Right atrium auricular region (tissue), 2 donors: Measurements from ENCODE around the gene TTC1. TPM values are rescaled to one million over a fixed set of nuclear protein-coding genes. Genes with fewer than 3 reads are reported as not detected.

Experiments
- DNase-seq: peaks from one replicate; pipeline ENCODE4 v3.0.0-alpha.2; 2019; ENCODE audit warnings: low spot score
- H3K27ac ChIP-seq, 2 donors: fragments of 200-600 bp; sonication (generic); 1 replicate in 1 of 2; 2 replicates in 1 of 2; pipeline ENCODE4 v1.5.1; 2016 to 2019
- H3K27me3 ChIP-seq, 2 donors: fragments of 200-600 bp; sonication (generic); one replicate each; pipeline versions ENCODE4 v1.5.1 to v1.6.0; 2017 to 2019
- H3K36me3 ChIP-seq: fragments of 200-600 bp; sonication (generic); one replicate; pipeline ENCODE4 v1.5.1; 2016
- H3K4me1 ChIP-seq, 2 donors: fragments of 200-600 bp; sonication (generic); one replicate each; pipeline versions ENCODE4 v1.5.1 to v1.6.0; 2017 to 2019
- H3K4me3 ChIP-seq, 2 donors: fragments of 200-600 bp; sonication (generic); 1 replicate in 1 of 2; 2 replicates in 1 of 2; pipeline ENCODE4 v1.5.1; 2017 to 2019; ENCODE audit warnings: mild to moderate bottlenecking in 1 of 2, moderate library complexity in 1 of 2
- H3K9me3 ChIP-seq, 2 donors: fragments of 200-600 bp; sonication (generic); one replicate each; pipeline ENCODE4 v1.5.1; 2019
- total RNA-seq, 2 donors: library from RNA; depleted of rRNA; stranded (reverse); fragments of >200 nt; gene quantifications; one replicate each; pipeline ENCODE4 v1.1.0, GENCODE V29; 2016
- TF ChIP-seq, protein P1 (sequence below), 2 donors: fragments of 200-600 bp; sonication (generic); IDR thresholded peaks; one replicate each; pipeline ENCODE4 v1.5.1; 2019; ENCODE audit warnings: antibody characterized with exemption in 2 of 2

The TTC1 gene
- total RNA-seq, 2 donors from 2014 or later: 51.2 to 77.0 TPM

DNA sequence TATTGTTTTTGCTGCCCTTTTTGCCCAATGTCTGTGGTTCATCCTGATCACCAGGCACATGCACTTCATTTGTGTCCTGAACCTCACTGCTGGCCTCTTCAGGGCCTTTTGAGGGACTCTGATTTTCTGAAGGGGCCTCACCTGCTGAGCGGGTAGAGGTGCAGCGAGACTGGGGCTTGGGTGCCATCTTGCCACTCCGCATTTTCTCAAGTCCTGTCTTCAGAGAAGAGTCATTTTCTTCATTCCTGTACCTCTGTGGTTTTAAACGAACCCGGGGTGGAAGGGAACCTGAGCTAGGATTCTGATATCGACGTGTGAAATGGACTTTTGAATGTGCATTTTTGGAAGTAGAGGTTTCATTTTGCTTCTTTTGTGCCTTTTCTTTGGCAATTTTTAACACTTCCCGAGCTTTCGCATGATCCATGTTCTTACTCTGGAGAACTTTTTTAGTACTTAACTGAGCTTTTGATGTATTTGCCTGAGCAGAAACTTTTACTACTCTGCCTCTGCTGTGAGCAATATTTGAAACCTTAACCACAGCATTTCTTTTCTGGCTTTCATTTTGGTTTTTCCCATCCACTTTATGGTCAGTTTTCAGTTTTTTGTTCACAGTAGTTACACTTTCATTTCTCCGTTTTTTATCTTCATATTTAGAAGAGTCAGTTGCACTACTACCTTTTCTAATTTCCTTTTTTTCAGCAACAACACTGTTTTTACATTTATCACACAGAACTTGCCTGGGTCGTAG, 84.2 kb downstream of the TTC1 start:
- H3K27me3 ChIP-seq: no peaks in the 10 kb centered on the region
- H3K9me3 ChIP-seq: no peaks in the 10 kb centered on the region
- no peak for DNase-seq
- no peak overlapping the region for H3K27ac ChIP-seq
- H3K4me1 ChIP-seq: no peaks in the 10 kb centered on the region
- H3K36me3 ChIP-seq: peaks cover 24% of the 10 kb centered on the region
- TF ChIP-seq, protein P1, sequence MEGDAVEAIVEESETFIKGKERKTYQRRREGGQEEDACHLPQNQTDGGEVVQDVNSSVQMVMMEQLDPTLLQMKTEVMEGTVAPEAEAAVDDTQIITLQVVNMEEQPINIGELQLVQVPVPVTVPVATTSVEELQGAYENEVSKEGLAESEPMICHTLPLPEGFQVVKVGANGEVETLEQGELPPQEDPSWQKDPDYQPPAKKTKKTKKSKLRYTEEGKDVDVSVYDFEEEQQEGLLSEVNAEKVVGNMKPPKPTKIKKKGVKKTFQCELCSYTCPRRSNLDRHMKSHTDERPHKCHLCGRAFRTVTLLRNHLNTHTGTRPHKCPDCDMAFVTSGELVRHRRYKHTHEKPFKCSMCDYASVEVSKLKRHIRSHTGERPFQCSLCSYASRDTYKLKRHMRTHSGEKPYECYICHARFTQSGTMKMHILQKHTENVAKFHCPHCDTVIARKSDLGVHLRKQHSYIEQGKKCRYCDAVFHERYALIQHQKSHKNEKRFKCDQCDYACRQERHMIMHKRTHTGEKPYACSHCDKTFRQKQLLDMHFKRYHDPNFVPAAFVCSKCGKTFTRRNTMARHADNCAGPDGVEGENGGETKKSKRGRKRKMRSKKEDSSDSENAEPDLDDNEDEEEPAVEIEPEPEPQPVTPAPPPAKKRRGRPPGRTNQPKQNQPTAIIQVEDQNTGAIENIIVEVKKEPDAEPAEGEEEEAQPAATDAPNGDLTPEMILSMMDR (IDR thresholded peaks at IDR 0.05): no peak
- no peak overlapping the region for H3K4me3 ChIP-seq

DNA sequence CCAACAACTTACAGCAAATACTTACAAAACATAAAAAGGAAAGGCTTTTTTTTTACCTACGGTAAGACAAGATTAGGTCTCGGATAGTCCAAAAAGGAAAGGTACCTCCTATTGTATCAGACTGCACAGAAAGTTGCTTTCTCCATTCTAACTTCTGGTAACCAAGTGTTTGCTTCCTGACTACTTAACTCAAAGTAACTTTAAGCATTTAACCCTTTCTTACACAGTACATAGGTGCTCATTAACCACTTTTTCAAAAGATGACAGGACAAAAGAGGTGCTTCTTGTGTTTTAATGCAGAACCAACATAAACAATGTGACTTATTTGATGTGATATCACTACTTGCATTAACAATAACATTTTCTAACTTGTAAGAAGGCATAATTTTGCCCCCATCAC, 87.2 kb downstream of the TTC1 start:
- peaks cover 20% of the 10 kb centered on the region for H3K36me3 ChIP-seq
- H3K9me3 ChIP-seq: no peaks in the 10 kb centered on the region
- DNase-seq: no peak
- no peaks in the 10 kb centered on the region for H3K27me3 ChIP-seq
- TF ChIP-seq, protein P1 (IDR thresholded peaks at IDR 0.05): no peak
- H3K4me3 ChIP-seq: no peak overlapping the region
- no peaks in the 10 kb centered on the region for H3K4me1 ChIP-seq
- H3K27ac ChIP-seq: no peak overlapping the region

DNA sequence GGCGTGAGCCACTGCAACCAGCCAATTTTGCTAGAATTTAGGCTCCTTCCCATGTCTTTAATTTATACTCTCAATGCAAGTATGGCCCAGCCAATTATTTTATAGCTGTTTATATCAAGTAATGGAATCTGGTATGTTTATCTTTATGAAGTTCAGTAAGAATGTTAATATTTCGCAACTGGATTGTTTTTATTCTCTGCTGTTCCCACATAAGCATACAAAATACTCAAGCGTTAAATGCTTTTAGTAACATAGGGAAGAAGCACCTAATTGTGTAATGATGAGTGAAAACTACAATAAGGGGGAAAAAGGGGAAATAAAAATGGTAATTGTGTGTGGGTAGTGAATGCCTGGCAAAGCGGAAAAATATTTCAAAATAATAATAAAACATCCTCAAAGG, 89.1 kb downstream of the TTC1 start:
- H3K36me3 ChIP-seq: peaks cover 8% of the 10 kb centered on the region
- TF ChIP-seq, protein P1 (IDR thresholded peaks at IDR 0.05): no peak
- H3K4me1 ChIP-seq: no peaks in the 10 kb centered on the region
- no peak overlapping the region for H3K27ac ChIP-seq
- no peak overlapping the region for H3K4me3 ChIP-seq
- DNase-seq: no peak
- H3K27me3 ChIP-seq: no peaks in the 10 kb centered on the region
- H3K9me3 ChIP-seq: no peaks in the 10 kb centered on the region

DNA sequence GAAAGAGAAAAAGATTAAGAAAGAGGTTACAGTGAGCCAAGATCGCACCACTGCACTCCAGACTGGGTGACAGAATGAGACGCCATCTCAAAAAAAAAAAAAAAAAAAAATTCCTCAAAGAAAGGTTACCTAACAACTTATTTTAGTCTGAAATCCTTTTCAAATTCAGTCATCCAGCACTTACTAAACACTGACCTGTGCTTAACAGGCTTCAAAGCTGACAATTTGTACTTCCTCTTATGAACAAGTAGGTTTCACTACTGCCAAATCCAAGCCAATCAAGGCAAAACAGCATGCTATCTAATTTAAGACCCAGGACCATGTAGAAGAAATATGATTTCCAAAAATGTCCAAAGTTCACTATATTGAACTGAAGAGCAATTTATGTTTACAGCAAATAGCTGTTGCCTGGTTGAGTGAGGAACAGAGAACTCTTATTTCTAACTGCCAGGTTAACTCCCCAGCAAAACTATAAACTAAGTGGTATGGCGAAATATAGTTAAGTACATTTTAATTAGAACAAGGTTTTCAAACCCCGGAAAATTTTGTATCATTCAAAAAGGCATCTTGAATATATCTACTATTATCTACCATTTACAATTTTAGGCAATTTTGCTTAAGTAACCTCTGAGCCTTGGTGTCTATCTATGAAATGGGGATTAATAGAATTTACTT, 96.9 kb downstream of the TTC1 start:
- Histone ChIP-seq H3K4me3 (no peak overlapping the region), H3K36me3 (no peaks in the 10 kb centered on the region), H3K27me3 (no peaks in the 10 kb centered on the region), H3K9me3 (no peaks in the 10 kb centered on the region), H3K27ac (no peak overlapping the region), H3K4me1 (no peaks in the 10 kb centered on the region)
- TF ChIP-seq, protein P1 (IDR thresholded peaks at IDR 0.05): no peak
- DNase-seq: no peak

DNA sequence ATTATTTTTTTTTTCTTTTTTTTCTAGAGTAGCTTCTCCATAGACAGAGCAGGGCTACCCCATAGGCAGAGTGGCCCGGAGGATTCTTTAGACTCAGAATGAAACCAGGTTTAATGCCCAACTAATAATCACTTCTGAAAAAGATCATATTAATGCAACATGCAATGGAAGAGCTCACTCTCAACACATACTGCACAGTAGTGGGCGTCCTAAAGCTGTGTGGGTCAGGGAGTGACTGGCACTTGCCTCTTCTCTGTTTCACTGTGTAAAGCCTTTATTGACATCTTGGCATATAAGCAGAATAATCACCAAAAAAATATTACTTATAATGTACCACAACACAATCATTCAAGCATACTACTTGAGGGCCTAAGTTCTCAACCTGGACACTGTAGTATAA, 99.2 kb downstream of the TTC1 start:
- no peak for DNase-seq
- Histone ChIP-seq H3K27ac (no peak overlapping the region), H3K36me3 (peaks cover 10% of the 10 kb centered on the region), H3K4me3 (no peak overlapping the region), H3K27me3 (no peaks in the 10 kb centered on the region), H3K9me3 (no peaks in the 10 kb centered on the region), H3K4me1 (no peaks in the 10 kb centered on the region)
- TF ChIP-seq, protein P1 (IDR thresholded peaks at IDR 0.05): no peak

Other genes starting within 250 kb of the TTC1 start
- 1 to 10 TPM; 3.4 to 3.5 TPM for gene ADRA1B, start 92.7 kb upstream of the TTC1 start, total RNA-seq
- gene PWWP2A, start 110.3 kb downstream of the TTC1 start, total RNA-seq: 10 to 100 TPM; 16.7 to 21.3 TPM
- gene FABP6, start 220.4 kb downstream of the TTC1 start, total RNA-seq: not detected